NB4 (cell line): ENCODE results near the gene RNF166.
A peak's percentile ranks its signal among the peaks of the same experiment; 100 is the strongest.

Experiments
- DNase-seq: peaks from one replicate; pipeline ENCODE4 v3.0.0; 2010; ENCODE audit warnings: low read depth
- H3K4me3 ChIP-seq: one replicate; pipeline ENCODE4 v1.5.1; 2011; ENCODE audit warnings: mild to moderate bottlenecking, low read depth, low read length, moderate library complexity
- MAX ChIP-seq: IDR thresholded peaks from 2 replicates; pipeline ENCODE4 v1.6.1; 2011; ENCODE audit warnings: low read depth, low read length
- MYC ChIP-seq: IDR thresholded peaks from 2 replicates; pipeline ENCODE4 v1.6.1; 2011; ENCODE audit warnings: low read depth, low read length
- POLR2A ChIP-seq: IDR thresholded peaks from 2 replicates; pipeline ENCODE4 v1.6.1; 2011; ENCODE audit warnings: mild to moderate bottlenecking; ENCODE audit not compliant: insufficient read length; ENCODE audit errors: extremely low read depth
- TF ChIP-seq, protein P1 (sequence below): IDR thresholded peaks from one replicate; pipeline ENCODE4 v1.5.1; 2012; ENCODE audit warnings: low read depth, low read length

Gene RNF166

DNA sequence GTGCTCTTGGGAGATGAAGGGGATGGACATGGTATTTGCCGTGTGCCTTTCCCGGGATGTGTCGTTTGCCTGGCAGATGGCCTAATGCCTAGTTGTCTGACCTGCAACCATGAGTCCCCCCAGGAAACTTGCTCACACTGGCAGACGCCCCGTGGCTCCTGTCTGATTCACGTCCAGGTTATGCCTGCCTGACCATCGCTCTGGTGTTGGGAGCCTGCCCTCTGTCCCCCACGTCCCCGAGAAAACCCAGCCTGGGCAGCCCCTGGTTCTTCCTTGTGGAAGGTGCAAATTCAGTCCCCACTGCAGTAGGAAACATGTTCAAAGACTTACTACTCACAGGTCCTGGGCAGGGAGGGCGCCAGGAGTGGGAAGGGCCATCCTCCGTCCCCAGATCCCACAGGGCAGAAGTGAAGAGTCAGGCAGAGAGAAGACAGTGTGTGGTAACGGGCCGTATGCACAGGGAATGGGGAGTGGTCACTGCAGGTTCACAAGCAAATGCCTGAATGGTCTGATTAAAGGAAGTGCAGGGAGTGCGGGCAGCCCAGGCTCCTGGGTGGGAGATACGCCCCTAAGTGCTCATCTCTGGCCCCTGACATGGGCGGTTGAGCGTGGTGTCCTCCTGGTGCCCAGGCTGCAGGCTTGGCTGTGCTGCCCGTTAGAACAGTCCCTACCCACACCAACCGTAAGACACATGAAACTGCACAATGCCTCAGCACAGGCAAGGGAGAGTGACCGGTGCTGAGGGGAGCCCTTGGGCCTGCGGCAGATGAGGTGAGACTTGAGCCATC is 15.7 kb downstream of the RNF166 start:
- TF ChIP-seq, protein P1, sequence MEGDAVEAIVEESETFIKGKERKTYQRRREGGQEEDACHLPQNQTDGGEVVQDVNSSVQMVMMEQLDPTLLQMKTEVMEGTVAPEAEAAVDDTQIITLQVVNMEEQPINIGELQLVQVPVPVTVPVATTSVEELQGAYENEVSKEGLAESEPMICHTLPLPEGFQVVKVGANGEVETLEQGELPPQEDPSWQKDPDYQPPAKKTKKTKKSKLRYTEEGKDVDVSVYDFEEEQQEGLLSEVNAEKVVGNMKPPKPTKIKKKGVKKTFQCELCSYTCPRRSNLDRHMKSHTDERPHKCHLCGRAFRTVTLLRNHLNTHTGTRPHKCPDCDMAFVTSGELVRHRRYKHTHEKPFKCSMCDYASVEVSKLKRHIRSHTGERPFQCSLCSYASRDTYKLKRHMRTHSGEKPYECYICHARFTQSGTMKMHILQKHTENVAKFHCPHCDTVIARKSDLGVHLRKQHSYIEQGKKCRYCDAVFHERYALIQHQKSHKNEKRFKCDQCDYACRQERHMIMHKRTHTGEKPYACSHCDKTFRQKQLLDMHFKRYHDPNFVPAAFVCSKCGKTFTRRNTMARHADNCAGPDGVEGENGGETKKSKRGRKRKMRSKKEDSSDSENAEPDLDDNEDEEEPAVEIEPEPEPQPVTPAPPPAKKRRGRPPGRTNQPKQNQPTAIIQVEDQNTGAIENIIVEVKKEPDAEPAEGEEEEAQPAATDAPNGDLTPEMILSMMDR: no peak
- TF ChIP-seq MYC: no peak
- no peak for TF ChIP-seq POLR2A
- TF ChIP-seq MAX: no peak
- DNase-seq: no peak
- no peak overlapping the region for H3K4me3 ChIP-seq

GRCh38 chr16:88688013-88688778 is 18.0 kb downstream of the RNF166 start:
- no peak for DNase-seq
- TF ChIP-seq MYC (no peak), MAX (no peak)
- H3K4me3 ChIP-seq: no peak overlapping the region

DNA sequence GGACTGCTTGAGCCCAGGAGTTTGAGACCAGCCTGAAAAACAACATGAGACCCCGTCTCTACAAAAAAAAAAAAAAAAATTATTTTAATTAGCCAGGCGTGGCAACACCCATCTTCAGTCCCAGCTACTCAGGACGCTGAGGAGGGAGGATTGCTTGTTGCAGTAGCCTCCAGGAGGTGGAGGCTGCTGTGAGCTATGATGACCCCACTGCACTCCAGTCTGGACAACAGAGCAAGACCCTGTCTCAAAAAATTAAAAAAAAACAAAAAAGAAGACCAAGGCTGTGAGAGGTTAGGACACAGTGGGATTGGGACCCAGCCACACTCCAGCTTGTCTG is 18.6 kb downstream of the RNF166 start:
- TF ChIP-seq MAX (no peak), MYC (no peak), POLR2A (no peak)
- TF ChIP-seq, protein P1: no peak
- no peak for DNase-seq
- no peak overlapping the region for H3K4me3 ChIP-seq

- TF ChIP-seq MYC: no peak
- TF ChIP-seq MAX: no peak
- TF ChIP-seq, protein P1: no peak
- no peak for TF ChIP-seq POLR2A
- DNase-seq: no peak
- H3K4me3 ChIP-seq: no peak overlapping the region
Observed at GRCh38 chr16:88687254-88687576, 19.0 kb downstream of the RNF166 start.

DNA sequence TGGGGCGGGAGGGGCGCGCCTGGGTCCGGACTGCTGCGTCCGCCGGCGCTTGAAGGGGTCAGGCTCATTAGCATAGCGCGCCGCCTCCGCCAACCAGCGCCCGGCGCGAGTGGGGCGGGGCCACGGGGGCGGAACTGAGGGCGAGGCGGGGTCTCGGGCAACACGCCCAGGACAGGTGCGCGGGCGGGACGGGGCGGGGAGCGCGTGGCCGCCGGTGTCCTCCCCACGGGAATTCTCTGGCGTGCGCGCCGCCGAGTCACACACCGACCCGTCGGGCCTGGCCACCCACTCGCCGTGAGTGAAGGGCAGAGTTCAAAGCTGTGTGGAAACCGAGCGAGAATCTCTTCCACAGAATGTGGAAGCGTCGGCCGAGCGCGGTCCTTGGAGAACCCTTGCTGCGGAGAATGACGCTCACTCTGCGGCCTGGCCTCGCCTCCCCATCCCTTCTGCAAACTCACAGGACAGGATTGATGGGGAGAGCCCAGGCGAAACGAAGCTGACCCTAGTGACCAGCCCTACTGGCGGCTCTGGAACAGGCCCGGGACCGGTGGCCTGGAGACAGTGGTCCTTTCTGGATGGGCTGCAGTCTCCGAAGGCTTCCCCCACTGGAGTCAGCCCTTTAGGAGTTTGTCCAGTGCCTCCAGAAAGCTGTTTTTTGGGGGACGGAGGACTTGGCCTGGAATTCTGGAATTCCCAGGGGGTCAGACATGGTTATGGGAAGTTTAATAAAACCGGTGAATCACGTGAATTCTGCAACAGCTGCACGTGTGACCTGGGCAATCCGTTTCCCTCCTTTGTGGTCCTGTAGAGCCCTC is 19.6 kb downstream of the RNF166 start, which contains the start of gene SNAI3:
Gene SNAI3, minus strand, starts transcription at position 69 of the 815 bp plus-strand sequence. CDS start 101 bp downstream, outside the sequence.
- no peak for TF ChIP-seq MYC
- TF ChIP-seq, protein P1: no peak
- TF ChIP-seq MAX: no peak
- no peak for TF ChIP-seq POLR2A
- peak; percentile 96 for DNase-seq

GRCh38 chr16:88686062-88686438 is 20.2 kb downstream of the RNF166 start:
- DNase-seq: no peak
- H3K4me3 ChIP-seq: peak overlapping the region; percentile 75
- no peak for TF ChIP-seq POLR2A
- no peak; the same call in 1 of the 2 replicates for TF ChIP-seq MYC
- TF ChIP-seq, protein P1: no peak
- no peak for TF ChIP-seq MAX

More for the DNA sequence above, 19.6 kb downstream of the RNF166 start, which contains the start of gene SNAI3:
- H3K4me3 ChIP-seq: peak within 1 kb of the TSS; percentile 75
